Adrenal gland (tissue), 5 donors: ENCODE results near the gene HSPB2.

Experiments
- POLR2A ChIP-seq, 2 donors: fragments of 450-650 bp; IDR thresholded peaks; one replicate each; pipeline ENCODE4 v1.6.1; 2017; ENCODE audit warnings: antibody characterized with exemption in 2 of 2, mild to moderate bottlenecking in 2 of 2, moderate library complexity in 1 of 2
- TF ChIP-seq, protein P1 (sequence below), 6 experiments: fragments of 450-650 bp in 4 of 6; fragments of 200-600 bp in 2 of 6; sonication (generic) in 1 of 6; IDR thresholded peaks; 1 replicate in 5 of 6; 2 replicates in 1 of 6; pipeline versions ENCODE4 v1.5.1 to v1.8.0; 2016 to 2021; ENCODE audit warnings: antibody characterized with exemption in 6 of 6, mild to moderate bottlenecking in 2 of 6, moderate library complexity in 1 of 6
- donor health status: DM: no; HTN: no; CAD: no.

DNA sequence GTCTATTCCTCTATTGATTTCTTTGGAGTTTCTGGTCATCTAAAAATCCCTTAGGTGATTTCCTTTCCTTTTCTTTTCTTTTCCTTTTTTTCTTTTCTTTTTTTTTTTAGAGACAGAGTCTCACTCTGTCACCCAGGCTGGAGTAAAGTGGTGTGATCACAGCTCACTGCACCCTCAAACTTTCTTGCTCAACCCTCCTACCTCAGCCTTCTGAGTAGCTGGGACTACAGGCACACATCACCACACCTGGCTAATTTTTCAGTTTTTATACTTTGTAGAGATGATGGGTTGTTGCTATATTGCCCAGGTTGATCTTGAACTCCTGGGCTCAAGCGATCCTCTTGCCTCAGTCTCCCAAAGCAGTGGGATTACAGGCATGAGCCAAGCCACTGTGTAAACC lies 4.2 kb downstream of the HSPB2 start:
- TF ChIP-seq POLR2A (IDR thresholded peaks at IDR 0.05), result no peak
- TF ChIP-seq, protein P1, sequence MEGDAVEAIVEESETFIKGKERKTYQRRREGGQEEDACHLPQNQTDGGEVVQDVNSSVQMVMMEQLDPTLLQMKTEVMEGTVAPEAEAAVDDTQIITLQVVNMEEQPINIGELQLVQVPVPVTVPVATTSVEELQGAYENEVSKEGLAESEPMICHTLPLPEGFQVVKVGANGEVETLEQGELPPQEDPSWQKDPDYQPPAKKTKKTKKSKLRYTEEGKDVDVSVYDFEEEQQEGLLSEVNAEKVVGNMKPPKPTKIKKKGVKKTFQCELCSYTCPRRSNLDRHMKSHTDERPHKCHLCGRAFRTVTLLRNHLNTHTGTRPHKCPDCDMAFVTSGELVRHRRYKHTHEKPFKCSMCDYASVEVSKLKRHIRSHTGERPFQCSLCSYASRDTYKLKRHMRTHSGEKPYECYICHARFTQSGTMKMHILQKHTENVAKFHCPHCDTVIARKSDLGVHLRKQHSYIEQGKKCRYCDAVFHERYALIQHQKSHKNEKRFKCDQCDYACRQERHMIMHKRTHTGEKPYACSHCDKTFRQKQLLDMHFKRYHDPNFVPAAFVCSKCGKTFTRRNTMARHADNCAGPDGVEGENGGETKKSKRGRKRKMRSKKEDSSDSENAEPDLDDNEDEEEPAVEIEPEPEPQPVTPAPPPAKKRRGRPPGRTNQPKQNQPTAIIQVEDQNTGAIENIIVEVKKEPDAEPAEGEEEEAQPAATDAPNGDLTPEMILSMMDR (IDR thresholded peaks at IDR 0.05), result no peak
